GM18505 (cell line): ENCODE measurements around the gene PAEP.

Experiments
- ATAC-seq: cut with Tn5 transposase; IDR thresholded peaks from one replicate; pipeline ENCODE4 v1.9.1; 2021; ENCODE audit not compliant: unreplicated experiment
- POLR2A ChIP-seq: IDR thresholded peaks from 4 replicates; pipeline ENCODE4 v1.6.1; 2011; ENCODE audit warnings: borderline replicate concordance; ENCODE audit not compliant: insufficient read depth, insufficient read length; ENCODE audit errors: extremely low read depth

PAEP gene

DNA sequence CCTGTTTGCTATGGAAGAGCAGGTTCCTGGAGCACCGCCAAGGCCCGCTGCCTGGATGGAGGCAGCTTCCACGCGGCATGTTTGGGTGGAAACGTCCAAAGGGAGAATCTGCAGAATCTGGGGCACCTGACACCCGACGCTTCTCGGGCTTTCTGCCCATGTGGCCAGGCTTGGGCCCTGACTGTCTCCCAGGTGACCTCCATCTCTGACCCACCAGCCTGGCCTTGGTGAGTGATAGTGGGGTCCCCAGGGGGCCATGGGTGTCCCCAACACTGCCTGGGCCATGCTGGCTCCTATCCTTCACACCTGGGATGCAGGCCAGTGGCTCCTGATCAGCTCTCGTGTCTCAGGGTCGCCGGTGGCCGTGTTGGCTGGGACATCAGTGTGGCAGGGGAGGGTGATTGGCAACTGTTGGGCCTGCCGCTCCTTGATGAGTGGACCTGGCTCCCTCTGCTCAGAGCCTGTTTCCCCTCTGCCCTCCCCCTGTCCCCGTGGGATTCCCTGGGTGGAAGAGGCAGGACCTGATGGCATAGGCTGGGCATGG is 43.8 kb downstream of the PAEP start:
- no peak for ATAC-seq
- no peak for TF ChIP-seq POLR2A

DNA sequence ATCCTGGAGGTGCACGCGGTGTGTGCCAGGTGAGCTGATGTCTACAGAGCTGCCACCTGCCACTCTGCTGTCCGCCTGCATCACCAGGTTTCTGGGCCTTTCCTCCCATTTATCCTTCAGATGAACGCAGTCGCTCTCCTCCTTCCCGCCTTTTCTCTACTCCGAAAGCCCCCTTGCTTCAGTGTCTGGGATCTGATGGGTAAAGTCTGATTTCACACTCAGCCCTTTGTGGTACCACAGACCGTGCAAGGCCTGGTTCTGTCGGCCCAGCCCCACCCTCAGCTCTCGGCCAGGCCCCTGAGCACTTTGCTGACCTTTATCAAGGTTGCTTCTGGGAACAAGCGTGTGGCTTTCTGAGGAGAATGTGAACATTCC is 45.3 kb downstream of the PAEP start:
- no peak for TF ChIP-seq POLR2A
- no peak for ATAC-seq

DNA sequence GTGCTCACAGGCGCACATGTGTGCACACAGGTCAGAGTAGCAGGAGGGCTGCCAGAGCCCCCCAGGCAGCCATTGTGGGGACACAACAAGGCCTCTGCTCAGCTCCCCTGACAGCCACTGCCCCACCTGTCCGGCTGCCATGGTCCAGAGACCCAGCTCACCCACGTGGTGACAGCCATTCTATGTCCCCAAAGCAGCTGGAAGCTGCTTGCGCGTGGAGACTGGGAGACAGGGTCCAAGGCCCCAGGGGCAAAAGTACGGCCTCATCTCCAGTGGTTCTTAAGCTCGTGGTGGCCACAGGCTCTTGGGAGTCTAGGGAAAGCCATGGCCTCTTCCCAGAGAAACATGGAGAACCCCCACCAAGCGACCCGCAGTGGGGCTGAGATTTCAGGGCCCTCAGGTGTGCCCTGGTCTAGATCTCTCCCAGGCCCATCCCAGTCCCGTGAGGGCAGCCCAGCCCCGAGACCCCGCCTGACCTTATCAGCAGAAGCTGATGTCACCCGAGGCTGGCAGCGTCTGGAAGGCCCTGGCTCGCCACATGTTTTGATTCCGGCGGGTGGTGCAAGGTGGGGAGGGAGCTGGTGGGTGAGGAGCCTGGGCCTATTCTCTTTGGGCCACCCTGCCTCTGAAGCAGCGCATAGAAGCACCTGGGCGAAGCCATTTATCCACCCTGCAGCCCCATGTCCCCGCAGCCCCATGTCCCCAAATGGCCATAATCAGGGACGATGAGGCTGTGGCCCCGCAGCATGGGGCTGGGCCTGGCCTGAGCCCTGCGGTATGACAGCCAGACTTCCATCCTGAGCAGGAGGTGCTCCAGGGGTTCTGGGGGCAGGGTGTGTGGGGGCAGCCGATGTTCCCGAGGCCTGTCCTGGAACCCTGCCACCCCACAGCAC is 46.1 kb downstream of the PAEP start:
- no peak for ATAC-seq
- no peak for TF ChIP-seq POLR2A

DNA sequence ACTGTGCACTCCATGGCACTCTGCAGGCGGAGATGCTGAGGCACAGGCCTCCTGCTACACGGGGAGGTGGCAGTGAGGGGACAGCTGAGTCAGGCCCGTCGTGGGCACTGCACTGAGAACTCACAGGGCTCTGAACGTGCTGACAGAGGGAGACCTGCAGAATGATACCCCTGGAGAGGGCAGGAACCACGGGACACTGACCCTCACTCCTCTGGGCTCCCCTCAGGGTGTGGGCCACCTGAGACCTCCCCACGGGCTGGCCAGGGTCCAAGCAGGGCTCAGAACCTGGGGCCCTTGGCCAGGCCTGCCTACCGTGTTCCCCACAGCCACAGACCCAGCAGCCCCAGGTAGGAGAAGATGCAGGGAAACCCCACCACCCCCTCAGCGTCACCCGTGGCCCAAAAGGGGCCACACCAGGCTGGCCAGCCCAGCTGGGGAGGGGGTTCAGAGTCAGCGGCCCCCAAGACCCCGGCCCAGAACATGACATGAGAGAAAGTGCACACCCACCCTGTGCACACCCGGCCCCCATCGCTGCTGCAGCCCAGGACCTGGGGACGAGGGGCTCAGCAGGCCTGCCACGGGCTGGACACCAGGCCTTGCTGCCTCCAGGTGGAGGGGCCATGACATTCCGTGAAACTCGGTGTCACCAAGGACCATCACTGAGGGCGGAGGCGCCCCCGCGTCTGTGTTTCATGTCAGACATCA is 46.9 kb downstream of the PAEP start:
- ATAC-seq, result no peak
- TF ChIP-seq POLR2A, result no peak

DNA sequence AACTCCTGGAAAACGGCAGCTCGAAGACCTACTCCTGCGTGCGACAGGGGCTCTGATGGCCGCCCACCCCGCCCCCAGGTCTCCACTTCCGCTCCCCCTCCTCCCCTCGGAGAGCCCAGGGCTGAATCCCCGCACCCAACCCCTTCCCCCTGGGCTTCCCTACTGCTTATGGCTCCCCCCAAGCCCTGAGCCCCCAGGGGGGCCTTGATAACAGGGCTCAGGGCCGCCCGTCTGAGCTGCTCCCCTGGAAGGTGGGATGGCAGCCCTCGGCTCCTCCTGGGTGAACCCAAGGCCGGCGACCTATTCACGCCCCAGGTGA is 47.4 kb downstream of the PAEP start:
- no peak for ATAC-seq
- TF ChIP-seq POLR2A, result no peak

DNA sequence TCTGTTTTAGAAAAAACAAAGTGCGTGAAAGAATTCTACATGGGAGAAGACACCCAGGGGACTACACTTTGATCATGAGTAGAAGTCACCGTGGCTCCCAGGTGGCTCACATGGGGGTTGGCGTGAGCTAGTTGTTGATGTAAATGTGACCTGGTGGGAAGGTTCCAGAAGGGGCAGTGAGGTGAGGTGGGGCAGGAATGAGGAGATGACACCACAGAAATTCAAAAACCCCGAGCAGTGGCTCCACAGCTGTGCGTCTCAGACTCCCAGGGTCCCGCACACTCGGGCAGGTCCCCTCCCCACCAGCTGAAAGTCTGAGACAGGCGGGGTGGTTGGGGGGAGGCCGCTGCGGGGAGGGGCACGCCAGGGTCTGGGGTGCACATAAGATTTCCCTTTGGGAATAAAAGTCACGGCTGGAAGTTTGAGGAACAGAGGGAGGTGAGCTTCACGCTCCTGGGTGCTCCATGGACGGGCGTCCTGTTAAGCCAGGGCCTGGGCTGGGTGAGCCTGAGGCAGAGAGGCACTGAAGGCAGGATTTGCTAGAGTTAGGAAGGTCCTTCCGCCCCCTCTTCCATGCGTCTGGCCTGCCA is 47.9 kb downstream of the PAEP start:
- TF ChIP-seq POLR2A, result no peak
- no peak for ATAC-seq

DNA sequence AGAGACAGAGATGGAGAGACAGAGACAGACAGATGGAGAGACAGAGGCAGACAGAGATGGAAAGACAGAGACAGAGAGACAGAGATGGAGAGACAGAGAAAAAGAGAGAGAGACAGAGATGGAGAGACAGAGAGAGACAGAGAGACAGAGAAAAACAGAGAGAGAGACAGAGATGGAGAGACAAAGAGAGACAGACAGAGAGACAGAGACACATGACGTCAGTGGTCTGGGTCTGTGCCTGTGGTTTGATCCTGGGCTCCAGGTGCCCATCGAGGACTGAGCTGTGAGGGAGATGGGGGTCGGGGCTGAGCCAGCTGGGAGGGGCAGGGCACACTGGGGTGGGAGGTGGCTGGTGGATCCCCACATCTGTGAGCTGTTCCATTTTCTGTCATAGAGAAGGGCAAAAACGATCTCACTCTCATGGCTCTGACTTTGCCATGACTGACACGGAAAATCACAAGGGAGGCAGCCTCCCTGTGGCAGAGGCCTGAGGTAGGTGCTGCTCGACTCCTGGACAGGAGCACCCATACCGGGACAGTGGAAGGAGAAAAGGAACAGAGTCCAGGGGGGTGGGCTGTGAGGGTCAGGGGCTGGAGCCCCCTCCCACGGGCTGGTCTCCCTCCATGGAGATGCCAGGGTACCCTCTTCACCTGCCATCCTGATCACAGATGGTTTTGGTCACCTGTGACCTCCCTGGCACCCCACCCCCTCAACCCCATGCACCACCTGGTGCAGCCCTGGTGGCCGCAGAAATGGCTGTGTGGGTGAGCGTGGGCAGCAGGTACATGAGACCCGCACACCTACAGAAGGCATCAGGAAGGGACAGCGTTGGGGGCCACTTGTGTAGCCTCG is 49.0 kb downstream of the PAEP start:
- ATAC-seq, result no peak
- TF ChIP-seq POLR2A, result no peak

DNA sequence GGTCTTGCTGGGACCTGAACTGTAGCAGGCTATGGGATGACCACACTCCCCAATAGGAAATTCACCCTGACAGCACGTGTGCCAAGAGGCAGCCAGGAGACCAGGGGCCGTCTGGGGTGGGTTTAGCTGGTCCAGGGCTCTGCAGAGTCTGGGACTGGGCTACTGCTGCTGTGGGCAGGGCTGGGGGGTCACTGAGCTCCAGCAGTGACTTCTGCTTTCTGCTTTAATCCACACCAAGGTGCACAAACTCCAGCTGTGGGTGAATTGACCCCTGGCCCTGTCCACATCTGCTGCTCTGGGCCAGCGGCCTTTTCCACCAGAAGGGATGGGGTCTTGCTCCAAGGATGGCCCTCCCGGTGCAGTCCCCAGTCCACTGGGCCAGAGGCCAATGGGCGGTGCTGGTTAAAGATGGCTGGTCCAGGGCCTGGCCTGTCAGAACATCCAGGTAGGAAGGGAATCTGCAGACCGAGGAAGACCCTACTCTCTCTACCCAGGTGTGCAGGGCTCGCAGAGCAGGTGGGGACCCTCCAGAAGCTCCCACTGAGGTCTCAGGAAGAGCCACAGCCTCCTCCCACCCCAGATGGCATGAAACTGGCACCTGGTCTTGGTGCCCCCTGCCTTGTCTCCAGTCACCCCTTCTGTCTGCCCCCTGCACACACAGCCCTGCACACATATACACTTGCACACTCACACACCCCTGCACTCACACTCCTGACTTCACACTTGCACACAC is 49.8 kb downstream of the PAEP start:
- no peak for TF ChIP-seq POLR2A
- ATAC-seq, result no peak

DNA sequence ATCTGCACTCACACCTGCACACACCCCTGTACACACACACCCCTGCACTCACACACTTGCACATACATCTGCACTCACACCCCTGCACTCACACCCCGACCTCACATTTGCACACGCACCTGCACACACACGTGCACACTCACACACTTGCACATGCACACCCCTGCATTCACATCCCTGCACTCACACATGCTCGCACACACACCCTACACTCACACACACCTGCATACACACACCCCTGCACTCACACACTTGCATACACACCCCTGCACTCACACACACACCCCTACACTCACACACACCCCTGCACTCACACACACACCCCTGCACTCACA is 50.3 kb downstream of the PAEP start:
- no peak for TF ChIP-seq POLR2A
- no peak for ATAC-seq

DNA sequence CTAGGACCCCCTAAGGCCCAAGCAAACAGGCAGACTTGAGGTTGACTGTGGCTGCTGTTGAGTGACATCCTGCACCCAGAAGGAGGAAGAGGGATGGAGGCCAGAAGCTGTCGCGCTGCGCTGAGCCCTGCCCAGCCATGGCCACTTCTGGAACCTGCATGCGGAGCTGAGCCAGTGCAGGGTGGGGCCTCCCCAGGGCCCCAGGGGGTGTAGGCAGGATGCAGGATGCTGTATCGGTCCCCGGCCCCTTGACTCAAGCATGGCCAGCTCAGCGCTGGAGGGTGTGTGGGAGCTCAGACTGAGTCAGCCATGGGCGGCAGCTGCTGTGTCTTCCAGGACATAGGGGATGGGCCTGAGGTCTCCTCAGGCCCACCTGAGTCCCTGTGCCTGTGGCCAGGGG is 50.9 kb downstream of the PAEP start:
- no peak for TF ChIP-seq POLR2A
- ATAC-seq, result no peak

DNA sequence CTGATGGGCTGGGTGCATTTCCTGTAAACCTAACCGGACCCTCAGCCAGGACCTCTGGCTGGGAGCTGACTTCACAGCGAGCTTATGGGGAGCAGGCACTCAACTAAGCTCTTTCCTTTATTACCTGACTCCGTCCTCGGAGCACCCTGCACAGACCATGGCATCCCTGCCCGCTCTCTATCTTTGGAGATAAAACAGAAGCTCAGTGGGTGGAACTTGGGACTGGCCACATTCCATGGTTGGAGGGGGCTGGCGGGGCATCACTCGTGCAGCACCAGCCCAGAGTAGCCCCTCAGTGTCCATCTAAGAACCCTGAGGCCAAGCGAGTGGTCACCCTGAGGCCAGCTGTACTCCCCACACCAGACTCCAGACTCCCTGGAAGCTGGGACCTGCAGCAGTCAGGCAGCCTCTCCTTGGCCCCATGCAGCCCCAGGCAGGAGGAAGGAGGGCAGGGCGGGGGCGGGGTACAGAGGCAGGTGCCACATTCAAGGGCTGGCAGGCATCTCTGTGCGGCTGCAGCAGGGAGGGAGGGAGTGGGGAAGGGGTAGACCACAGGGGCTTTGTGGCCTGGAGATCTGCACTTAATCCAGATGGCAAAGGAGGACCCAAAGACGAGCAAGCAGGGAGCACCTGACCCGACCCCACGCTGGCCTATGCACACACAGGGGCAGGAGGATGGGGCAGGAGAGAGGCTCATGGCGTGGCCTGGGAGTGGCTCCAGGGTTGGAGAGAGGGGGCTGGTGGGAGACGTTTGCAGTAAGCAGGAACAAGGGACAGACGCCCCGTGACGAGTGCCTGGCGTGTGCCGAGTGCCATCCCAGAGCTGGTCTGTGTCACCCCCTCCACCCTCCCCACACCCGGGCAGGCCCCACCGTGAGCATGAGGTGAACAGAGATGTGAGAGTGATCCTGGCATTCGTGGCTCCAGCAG is 51.7 kb downstream of the PAEP start:
- ATAC-seq, result no peak
- no peak for TF ChIP-seq POLR2A
